GM12878 (cell line): Measurements from ENCODE around the gene PKHD1. TPM values are rescaled to one million over a fixed set of nuclear protein-coding genes. Genes with fewer than 3 reads are reported as not detected.

Experiments used
- ATAC-seq: fragments of 200-7000 bp; cut with Tn5 transposase; 3 replicates; pipeline ENCODE4 v1.9.1; 2020; ENCODE audit warnings: mild to moderate bottlenecking, moderate library complexity
- BruUV-seq: library from RNA; stranded (reverse); fragments of 400-500 nt; replicated peaks from 2 replicates; lab custom pipeline; 2021; lab: Mats Ljungman, UMichigan
- CTCF ChIA-PET: fragments of 300-600 bp; sonication (Branson Sonifier 250); formaldehyde crosslinking; extraction: SDS; loops from one replicate; lab custom pipeline; 2021; ENCODE audit warnings: inconsistent platforms; lab: Yijun Ruan, JAX
- POLR2A ChIA-PET: fragments of 350-600 bp; formaldehyde crosslinking; extraction: SDS; loops from one replicate; lab custom pipeline; 2021; ENCODE audit warnings: inconsistent platforms; lab: Charles Lee
- RAD21 ChIA-PET: fragments of 300-600 bp; sonication (Branson Sonifier 250); formaldehyde crosslinking; loops from one replicate; lab custom pipeline; 2023; ENCODE audit warnings: antibody characterized with exemption; ENCODE audit not compliant: unreplicated experiment; lab: Charles Lee
- SMC1A ChIA-PET: fragments of 300-600 bp; sonication (Branson Sonifier 250); formaldehyde crosslinking; loops from one replicate; lab custom pipeline; 2023; ENCODE audit not compliant: unreplicated experiment, uncharacterized antibody; lab: Charles Lee
- DNase-seq: peaks from one replicate; pipeline ENCODE4 v3.0.0-alpha.2; 2011; ENCODE audit warnings: low read depth, low spot score
- FAIRE-seq: peaks from 3 replicates; lab custom pipeline; 2011; peaks lifted over from hg19 to GRCh38; lab: Jason Lieb, UNC
- H2AFZ ChIP-seq: 2 replicates; pipeline ENCODE4 v1.6.0; 2011; ENCODE audit warnings: low read depth, low read length, control low read depth; ENCODE audit not compliant: control insufficient read depth
- H3K27ac ChIP-seq: 2 replicates; pipeline ENCODE4 v1.5.1; 2011; ENCODE audit warnings: control low read depth; ENCODE audit not compliant: control insufficient read depth, insufficient read depth
- H3K27me3 ChIP-seq, 2 experiments: replicated peaks in 1 of 2; 2 replicates each; pipeline versions ENCODE4 v1.6.0 to v1.6.1; 2011; ENCODE audit warnings: low read length in 1 of 2; ENCODE audit not compliant: control insufficient read depth in 2 of 2, insufficient read depth in 2 of 2
- H3K36me3 ChIP-seq, 2 experiments: 2 replicates each; pipeline ENCODE4 v1.5.1; 2011; ENCODE audit warnings: low read length in 1 of 2; ENCODE audit not compliant: control insufficient read depth in 2 of 2, insufficient read depth in 2 of 2
- H3K4me1 ChIP-seq: 2 replicates; pipeline ENCODE4 v1.6.1; 2011; ENCODE audit warnings: mild to moderate bottlenecking, low read length, moderate library complexity, mixed read lengths; ENCODE audit not compliant: control insufficient read depth, insufficient read depth
- H3K4me2 ChIP-seq: 2 replicates; pipeline ENCODE4 v1.6.0; 2011; ENCODE audit warnings: control low read depth; ENCODE audit not compliant: control insufficient read depth, insufficient read depth
- H3K4me3 ChIP-seq: fragments of 200-600 bp; sonication (generic); 2 replicates; pipeline ENCODE4 v1.5.1; 2016
- H3K79me2 ChIP-seq: 2 replicates; pipeline ENCODE4 v1.6.0; 2011; ENCODE audit warnings: low read length; ENCODE audit not compliant: control insufficient read depth, insufficient read depth
- H3K9ac ChIP-seq: 2 replicates; pipeline ENCODE4 v1.8.0; 2011; ENCODE audit warnings: low read length, control low read depth, mixed read lengths; ENCODE audit not compliant: control insufficient read depth, insufficient read depth
- H3K9me3 ChIP-seq: replicated peaks from 3 replicates; pipeline ENCODE4 v1.5.1; 2011; ENCODE audit warnings: mild to moderate bottlenecking, low read length; ENCODE audit not compliant: control insufficient read depth, insufficient read depth
- H4K20me1 ChIP-seq: 2 replicates; pipeline ENCODE4 v1.6.0; 2011; ENCODE audit not compliant: control insufficient read depth, insufficient read depth
- BHLHE40 ChIP-seq, 2 experiments: fragments of 450-650 bp in 1 of 2; IDR thresholded peaks; 2 replicates each; pipeline ENCODE4 v1.6.1; 2011 to 2017; ENCODE audit warnings: low read depth in 2 of 2, borderline replicate concordance in 1 of 2, improper control_type of control experiment in 1 of 2, low read length in 1 of 2, mild to moderate bottlenecking in 1 of 2
- CEBPB ChIP-seq, 2 experiments: fragments of 150-350 bp in 1 of 2; IDR thresholded peaks; 2 replicates each; pipeline ENCODE4 v1.6.1; 2012 to 2014; ENCODE audit warnings: low read depth in 2 of 2, low read length in 2 of 2, borderline replicate concordance in 1 of 2, inconsistent platforms in 1 of 2
- CTCF ChIP-seq, 3 experiments: IDR thresholded peaks in 2 of 3; conservative IDR thresholded peaks in 1 of 3; 2 replicates each; pipeline ENCODE4 v1.5.1; 2011; ENCODE audit warnings: low read depth in 3 of 3, low read length in 3 of 3, mild to moderate bottlenecking in 3 of 3, control low read depth in 2 of 3, moderate library complexity in 2 of 3, inconsistent platforms in 1 of 3, mixed read lengths in 1 of 3; ENCODE audit not compliant: control insufficient read depth in 2 of 3, insufficient read depth in 1 of 3; ENCODE audit errors: extremely low read depth in 1 of 3
- ELK1 ChIP-seq: IDR thresholded peaks from 2 replicates; pipeline ENCODE4 v1.6.1; 2012; ENCODE audit warnings: low read depth, low read length, improper control_type of control experiment
- ETV6 ChIP-seq, 2 experiments: fragments of 450-650 bp in 1 of 2; IDR thresholded peaks in 1 of 2; conservative IDR thresholded peaks in 1 of 2; 2 replicates each; pipeline ENCODE4 v1.6.1; 2014; ENCODE audit warnings: antibody characterized with exemption in 1 of 2, borderline replicate concordance in 1 of 2, low read depth in 1 of 2, mild to moderate bottlenecking in 1 of 2, moderate library complexity in 1 of 2
- JUNB ChIP-seq: IDR thresholded peaks from 2 replicates; pipeline ENCODE4 v1.6.1; 2016; ENCODE audit warnings: antibody characterized with exemption, mild to moderate bottlenecking
- MEF2B ChIP-seq: fragments of 450-650 bp; IDR thresholded peaks from 2 replicates; pipeline ENCODE4 v1.6.1; 2018; ENCODE audit warnings: mild to moderate bottlenecking, moderate library complexity; ENCODE audit not compliant: partially characterized antibody, poor library complexity, severe bottlenecking
- MXI1 ChIP-seq: fragments of 150-350 bp; IDR thresholded peaks from 2 replicates; pipeline ENCODE4 v1.6.1; 2011; ENCODE audit warnings: low read depth, mild to moderate bottlenecking, inconsistent platforms, low read length, improper control_type of control experiment
- NKRF ChIP-seq: fragments of 450-650 bp; conservative IDR thresholded peaks from 2 replicates; pipeline ENCODE4 v1.6.1; 2017; ENCODE audit warnings: mild to moderate bottlenecking, moderate library complexity
- RAD21 ChIP-seq: IDR thresholded peaks from 2 replicates; pipeline ENCODE4 v1.6.1; 2011; ENCODE audit warnings: mild to moderate bottlenecking, low read depth, low read length, moderate library complexity; ENCODE audit not compliant: insufficient read depth
- RBBP5 ChIP-seq: fragments of 200-600 bp; sonication (generic); conservative IDR thresholded peaks from 2 replicates; pipeline ENCODE4 v1.6.1; 2016
- RELA ChIP-seq: fragments of 450-650 bp; IDR thresholded peaks from 2 replicates; pipeline ENCODE4 v1.8.0; 2014; ENCODE audit warnings: borderline replicate concordance; ENCODE audit not compliant: partially characterized antibody
- SMAD5 ChIP-seq: IDR thresholded peaks from 2 replicates; pipeline ENCODE4 v1.6.1; 2016; ENCODE audit warnings: antibody characterized with exemption, low read depth
- SMC3 ChIP-seq: IDR thresholded peaks from 2 replicates; pipeline ENCODE4 v1.6.1; 2011; ENCODE audit warnings: low read length, improper control_type of control experiment, borderline replicate concordance
- WGBS: methylation state at CpG from one replicate; pipeline ENCODE4 v1.1.6; 2016; ENCODE audit warnings: low lambda C conversion rate; ENCODE audit not compliant: insufficient replicate concordance, insufficient coverage; ENCODE audit errors: missing lambda C conversion rate; 5-methylcytosine and 5-hydroxymethylcytosine counted together
- in situ Hi-C: fragments of 300-500 bp; cut with MboI; formaldehyde crosslinking; loops from 9 replicates; pipeline ENCODE4 v1.14.3; 2018; ENCODE audit warnings: mixed read lengths
- intact Hi-C: fragments of 100-400 bp; cut with micrococcal nuclease; formaldehyde crosslinking; loops from one replicate; pipeline ENCODE4 v1.14.2; 2022; ENCODE audit not compliant: unreplicated experiment
- polyA plus RNA-seq, 11 experiments: library from polyadenylated mRNA; depleted of rRNA in 4 of 11; unstranded in 6 of 11; stranded (reverse) in 5 of 11; fragments of >200 nt; fragmentation: Nextera tagmentation in 4 of 11; fragmentation: Illumina TruSeq in 1 of 11; extraction: Ambion mirVana in 4 of 11; extraction: Trizol in 1 of 11; gene quantifications; 1 replicate in 1 of 11; 2 replicates in 10 of 11; pipeline versions ENCODE4 v1.2.1 to v1.2.3, GENCODE V29; 2011 to 2016; ENCODE audit warnings: inconsistent platforms in 2 of 11, missing spikeins in 2 of 11, low read depth in 1 of 11
- total RNA-seq, 4 experiments: library from RNA; depleted of rRNA in 3 of 4; stranded (reverse); fragments of >200 nt in 3 of 4; fragmentation: Illumina TruSeq in 1 of 4; extraction: Trizol in 1 of 4; gene quantifications; 2 replicates each; pipeline versions ENCODE4 v1.2.1 to v1.2.3, GENCODE V29; 2013 to 2021

The PKHD1 gene
- total and polyA plus RNA-seq, 10 of the 15 experiments (the other 5 are each of a cell fraction or from before 2014, with no cell fraction given) = under 0.01 to 0.90 (median 0.02) TPM; not detected in 1

- TF ChIP-seq JUNB (no peak), NKRF (no peak), SMC3 (no peak), RELA (no peak)
Measured at GRCh38 chr6:52065621-52066020, 21.8 kb downstream of the PKHD1 start (continued).

GRCh38 chr6:52063584-52064344 lies 23.6 kb downstream of the PKHD1 start:
- no peak overlapping the region for H3K9ac ChIP-seq
- 0 out of 4 replicates have a peak, but pooled peaks cover 0 to 4% of the 10 kb centered on the region in 2 experiments for H3K27me3 ChIP-seq
- ChIA-PET SMC1A (interaction anchor here (0.8 to 1.6 kb wide), 8 partner anchors 10 to 202 kb away, joined by 3 to 7 read pairs (median 4); no protein-coding TSS in a partner anchor), CTCF (interaction anchor here (0.8 to 2.8 kb wide), 15 partner anchors 9 to 220 kb away, joined by 3 to 27 read pairs (median 5); no protein-coding TSS in a partner anchor), RAD21 (no interaction called here), POLR2A (no interaction called here)
- FAIRE-seq (peak; percentile 84), DNase-seq (peak; percentile 42), ATAC-seq (peak; percentile 99)
- peaks cover 4% of the 10 kb centered on the region for H3K4me1 ChIP-seq
- 2% methylated on average over 5 of the region's 5 CpGs for WGBS
- peak overlapping the region; percentile 70 for H3K4me2 ChIP-seq
- peak overlapping the region; percentile 87 for H2AFZ ChIP-seq
- H3K27ac ChIP-seq = no peak overlapping the region; the same call in 1 of the 2 replicates
- intact Hi-C loops = loop anchor here (2.0 to 5.0 kb wide), 3 partner anchors 94 to 199 kb away; no protein-coding TSS in a partner anchor
- no peak overlapping the region for H3K4me3 ChIP-seq
- H3K79me2 ChIP-seq = no peaks in the 10 kb centered on the region
- no peaks in the 10 kb centered on the region for H3K9me3 ChIP-seq
- BruUV-seq = no TSS peak
- H3K36me3 ChIP-seq = no peaks in the 10 kb centered on the region
- in situ Hi-C loops = no loop called here
- H4K20me1 ChIP-seq = no peaks in the 10 kb centered on the region
- TF ChIP-seq ELK1 = peak; percentile 93
- no peak for TF ChIP-seq SMAD5
- TF ChIP-seq MEF2B = peak; percentile 16
- TF ChIP-seq MXI1 = no peak
- TF ChIP-seq CTCF (IDR thresholded peaks at IDR 0.05 in 2 of 3, conservative IDR thresholded peaks at IDR 0.05 in 1 of 3; ENCODE audit: control insufficient read depth in 2 of 3, extremely low read depth in 1 of 3, insufficient read depth in 1 of 3, low read depth in 3 of 3, low read length in 3 of 3) = peak; percentile 59 to 68 (median 64)
- TF ChIP-seq CEBPB (IDR thresholded peaks at IDR 0.05; ENCODE audit: borderline replicate concordance in 1 of 2, low read depth in 2 of 2, low read length in 2 of 2) = peak; percentile 28 to 84; a peak in 1 of 4 replicates
- TF ChIP-seq ETV6 (conservative IDR thresholded peaks at IDR 0.05 in 1 of 2, IDR thresholded peaks at IDR 0.05 in 1 of 2; ENCODE audit: borderline replicate concordance in 1 of 2, low read depth in 1 of 2) = no peak
- no peak for TF ChIP-seq RBBP5
- TF ChIP-seq RAD21 = peak; percentile 52
- TF ChIP-seq SMC3 = peak; percentile 57
- TF ChIP-seq BHLHE40 (IDR thresholded peaks at IDR 0.05; ENCODE audit: borderline replicate concordance in 1 of 2, low read depth in 2 of 2, low read length in 1 of 2) = no peak
